Nephron (organoid): Measurements from ENCODE around the gene KCNG2.

Experiments used
- H3K27ac Mint-ChIP-seq, 3 experiments: 2 replicates each; pipeline ENCODE4 v1.8.0; 2020; ENCODE audit warnings: mixed read lengths in 3 of 3, mild to moderate bottlenecking in 2 of 3, moderate library complexity in 1 of 3
- H3K27me3 Mint-ChIP-seq: 2 replicates; pipeline ENCODE4 v1.8.0; 2021; ENCODE audit warnings: low read depth, mild to moderate bottlenecking, moderate library complexity, mixed read lengths
- H3K36me3 Mint-ChIP-seq: 2 replicates; pipeline ENCODE4 v1.8.0; 2020; ENCODE audit warnings: low read depth, mixed read lengths
- H3K4me1 Mint-ChIP-seq: 2 replicates; pipeline ENCODE4 v1.8.0; 2020; ENCODE audit warnings: mixed read lengths
- H3K4me3 Mint-ChIP-seq, 3 experiments: 2 replicates each; pipeline ENCODE4 v1.8.0; 2020; ENCODE audit warnings: mild to moderate bottlenecking in 3 of 3, mixed read lengths in 3 of 3, moderate library complexity in 2 of 3
- H3K9me3 Mint-ChIP-seq: 2 replicates; pipeline ENCODE4 v1.8.0; 2020; ENCODE audit warnings: mixed read lengths
- CTCF ChIP-seq, 3 experiments: fragments of 200-600 bp; sonication (generic); IDR thresholded peaks; one replicate each; pipeline ENCODE4 v1.5.0; 2021; ENCODE audit warnings: antibody characterized with exemption in 3 of 3; ENCODE audit not compliant: unreplicated experiment in 3 of 3

KCNG2 gene

GRCh38 chr18:79771446-79772107, 26.2 kb upstream of the KCNG2 start:
- peaks cover 14% of the 10 kb centered on the region for H3K9me3 Mint-ChIP-seq
- H3K27ac Mint-ChIP-seq, result no peak overlapping the region
- peaks cover 9% of the 10 kb centered on the region for H3K27me3 Mint-ChIP-seq
- TF ChIP-seq CTCF (IDR thresholded peaks at IDR 0.05; ENCODE audit: unreplicated experiment in 3 of 3), result no peak
- no peaks in the 10 kb centered on the region for H3K36me3 Mint-ChIP-seq
- H3K4me3 Mint-ChIP-seq, result no peak overlapping the region
- no peaks in the 10 kb centered on the region for H3K4me1 Mint-ChIP-seq

GRCh38 chr18:79772108-79772864, 25.5 kb upstream of the KCNG2 start:
- Mint-ChIP-seq H3K36me3 (no peaks in the 10 kb centered on the region), H3K27me3 (peaks cover 16% of the 10 kb centered on the region), H3K9me3 (peaks cover 15% of the 10 kb centered on the region), H3K4me1 (no peaks in the 10 kb centered on the region), H3K4me3 (no peak overlapping the region), H3K27ac (no peak overlapping the region)
- no peak for TF ChIP-seq CTCF (IDR thresholded peaks at IDR 0.05; ENCODE audit: unreplicated experiment in 3 of 3)

- Mint-ChIP-seq H3K4me3 (no peak overlapping the region), H3K27me3 (peaks cover 23% of the 10 kb centered on the region), H3K9me3 (peaks cover 8% of the 10 kb centered on the region), H3K27ac (no peak overlapping the region), H3K4me1 (no peaks in the 10 kb centered on the region), H3K36me3 (no peaks in the 10 kb centered on the region)
- TF ChIP-seq CTCF (IDR thresholded peaks at IDR 0.05; ENCODE audit: unreplicated experiment in 3 of 3), result no peak
These were observed 24.7 kb upstream of the KCNG2 start for GRCh38 chr18:79772865-79773696.

- Mint-ChIP-seq H3K36me3 (no peaks in the 10 kb centered on the region), H3K9me3 (peaks cover 5% of the 10 kb centered on the region), H3K27me3 (peaks cover 33% of the 10 kb centered on the region), H3K27ac (no peak overlapping the region), H3K4me1 (no peaks in the 10 kb centered on the region), H3K4me3 (no peak overlapping the region)
- no peak for TF ChIP-seq CTCF (IDR thresholded peaks at IDR 0.05; ENCODE audit: unreplicated experiment in 3 of 3)
These were observed 23.6 kb upstream of the KCNG2 start for GRCh38 chr18:79774111-79774510.

- peaks cover 5% of the 10 kb centered on the region for H3K9me3 Mint-ChIP-seq
- no peaks in the 10 kb centered on the region for H3K36me3 Mint-ChIP-seq
- H3K4me1 Mint-ChIP-seq, result no peaks in the 10 kb centered on the region
- TF ChIP-seq CTCF (IDR thresholded peaks at IDR 0.05; ENCODE audit: unreplicated experiment in 3 of 3), result no peak
- no peak overlapping the region for H3K4me3 Mint-ChIP-seq
- H3K27ac Mint-ChIP-seq, result no peak overlapping the region
- H3K27me3 Mint-ChIP-seq, result peaks cover 35% of the 10 kb centered on the region
These were observed 22.1 kb upstream of the KCNG2 start for GRCh38 chr18:79775441-79776221.
